ENCODE data around the gene SLAMF8. TPM values are rescaled to one million over a fixed set of nuclear protein-coding genes. Genes with fewer than 3 reads are reported as not detected.

Gene SLAMF8
- total and polyA plus RNA-seq, 2 donors (not counting 1 experiment from before 2014, with no cell fraction given), result 0.54 TPM; not detected in 1

- 94% methylated on average over 6 of the region's 14 CpGs for WGBS (ENCODE audit: insufficient coverage)
- intact Hi-C loops (cut with micrococcal nuclease), result no loop called here
- no peak overlapping the region for H3K9ac ChIP-seq (ENCODE audit: low read length)
- no peak overlapping the region for H3K4me3 Mint-ChIP-seq
- H3K27ac Mint-ChIP-seq, result no peak overlapping the region
- no peaks in the 10 kb centered on the region for H3K79me2 ChIP-seq (ENCODE audit: control insufficient read depth, insufficient read depth, low read length)
- H3K4me1 Mint-ChIP-seq, result no peaks in the 10 kb centered on the region
- H3K27me3 Mint-ChIP-seq, result peaks cover 34% of the 10 kb centered on the region
- ChIA-PET CTCF (no interaction called here), POLR2A (no interaction called here)
- no peaks in the 10 kb centered on the region for H3K27me3 ChIP-seq (replicated peaks in 1 of 4; ENCODE audit: control extremely low read depth in 1 of 4, control insufficient read depth in 3 of 4, insufficient read depth in 4 of 4, low read length in 3 of 4)
- H3K4me1 ChIP-seq (ENCODE audit: control insufficient read depth in 2 of 2, insufficient read depth in 2 of 2, low read length in 2 of 2), result no peaks in the 10 kb centered on the region
- no peak overlapping the region for H3K4me2 ChIP-seq (replicated peaks; ENCODE audit: low read depth, low read length, poor library complexity, severe bottlenecking)
- no peaks in the 10 kb centered on the region for H4K20me1 ChIP-seq (ENCODE audit: control insufficient read depth, insufficient read depth, low read length, poor library complexity, severe bottlenecking)
- H3K4me3 ChIP-seq (ENCODE audit: control extremely low read depth in 1 of 5, extremely low read depth in 1 of 5, insufficient read depth in 1 of 5, low read depth in 2 of 5, low read length in 4 of 5), result no peak overlapping the region
- H3K9me3 ChIP-seq (ENCODE audit: control extremely low read depth in 1 of 3, control insufficient read depth in 2 of 3, insufficient read depth in 1 of 3, low read length in 2 of 3), result no peaks in the 10 kb centered on the region
- no peaks in the 10 kb centered on the region for H3K36me3 ChIP-seq (replicated peaks in 1 of 2; ENCODE audit: control extremely low read depth in 1 of 2, control insufficient read depth in 1 of 2, extremely low read depth in 1 of 2, insufficient read depth in 2 of 2, low read length in 1 of 2)
- H2AFZ ChIP-seq (ENCODE audit: insufficient read depth, low read depth, low read length, poor library complexity, severe bottlenecking), result no peak overlapping the region
- no peak for ATAC-seq (ENCODE audit: low read depth)
- no peak overlapping the region for H3K27ac ChIP-seq (ENCODE audit: low read length in 2 of 2)
- no peak for DNase-seq
- TF ChIP-seq EZH2 (IDR thresholded peaks at IDR 0.05; ENCODE audit: borderline replicate concordance, insufficient read depth, low read depth, low read length, poor library complexity, severe bottlenecking) (no peak), CTCF (IDR thresholded peaks at IDR 0.05) (no peak)
- H3K9me3 Mint-ChIP-seq (ENCODE audit: insufficient read depth), result no peaks in the 10 kb centered on the region
Measured at GRCh38 chr1:159866905-159867663, 40.4 kb downstream of the SLAMF8 start.

- Histone ChIP-seq H3K9me3 (ENCODE audit: control extremely low read depth in 1 of 3, control insufficient read depth in 2 of 3, insufficient read depth in 1 of 3, low read length in 2 of 3) (no peaks in the 10 kb centered on the region), H3K79me2 (ENCODE audit: control insufficient read depth, insufficient read depth, low read length) (no peaks in the 10 kb centered on the region), H3K4me2 (replicated peaks; ENCODE audit: low read depth, low read length, poor library complexity, severe bottlenecking) (no peak overlapping the region), H3K4me1 (ENCODE audit: control insufficient read depth in 2 of 2, insufficient read depth in 2 of 2, low read length in 2 of 2) (no peaks in the 10 kb centered on the region), H3K27me3 (replicated peaks in 1 of 4; ENCODE audit: control extremely low read depth in 1 of 4, control insufficient read depth in 3 of 4, insufficient read depth in 4 of 4, low read length in 3 of 4) (no peaks in the 10 kb centered on the region), H3K27ac (ENCODE audit: low read length in 2 of 2) (no peak overlapping the region), H2AFZ (ENCODE audit: insufficient read depth, low read depth, low read length, poor library complexity, severe bottlenecking) (no peak overlapping the region), H3K36me3 (replicated peaks in 1 of 2; ENCODE audit: control extremely low read depth in 1 of 2, control insufficient read depth in 1 of 2, extremely low read depth in 1 of 2, insufficient read depth in 2 of 2, low read length in 1 of 2) (no peaks in the 10 kb centered on the region), H3K9ac (ENCODE audit: low read length) (no peak overlapping the region), H3K4me3 (ENCODE audit: control extremely low read depth in 1 of 5, extremely low read depth in 1 of 5, insufficient read depth in 1 of 5, low read depth in 2 of 5, low read length in 4 of 5) (no peak overlapping the region), H4K20me1 (ENCODE audit: control insufficient read depth, insufficient read depth, low read length, poor library complexity, severe bottlenecking) (no peaks in the 10 kb centered on the region)
- Mint-ChIP-seq H3K4me3 (no peak overlapping the region), H3K27ac (no peak overlapping the region), H3K4me1 (no peaks in the 10 kb centered on the region), H3K9me3 (ENCODE audit: insufficient read depth) (no peaks in the 10 kb centered on the region), H3K27me3 (peaks cover 34% of the 10 kb centered on the region)
- CTCF ChIA-PET, result interaction anchor here (0.5 to 1.4 kb wide), 2 partner anchors 25 to 694 kb away, joined by 3 read pairs; no protein-coding TSS in a partner anchor
- WGBS (ENCODE audit: insufficient coverage), result 78% methylated on average over 7 of the region's 9 CpGs
- TF ChIP-seq EZH2 (IDR thresholded peaks at IDR 0.05; ENCODE audit: borderline replicate concordance, insufficient read depth, low read depth, low read length, poor library complexity, severe bottlenecking), result no peak
- intact Hi-C loops (cut with micrococcal nuclease), result no loop called here
- no peak for DNase-seq
- no peak for ATAC-seq (ENCODE audit: low read depth)
- POLR2A ChIA-PET, result no interaction called here
Measured at GRCh38 chr1:159867664-159868026, 41.0 kb downstream of the SLAMF8 start.
